ENCODE results near the gene COL6A2.
A peak's percentile ranks its signal among the peaks of the same experiment; 100 is the strongest.

COL6A2 gene

GRCh38 chr21:46144464-46145070 is 46.7 kb downstream of the COL6A2 start:
- no peak for DNase-seq (ENCODE audit: low read depth)

DNA sequence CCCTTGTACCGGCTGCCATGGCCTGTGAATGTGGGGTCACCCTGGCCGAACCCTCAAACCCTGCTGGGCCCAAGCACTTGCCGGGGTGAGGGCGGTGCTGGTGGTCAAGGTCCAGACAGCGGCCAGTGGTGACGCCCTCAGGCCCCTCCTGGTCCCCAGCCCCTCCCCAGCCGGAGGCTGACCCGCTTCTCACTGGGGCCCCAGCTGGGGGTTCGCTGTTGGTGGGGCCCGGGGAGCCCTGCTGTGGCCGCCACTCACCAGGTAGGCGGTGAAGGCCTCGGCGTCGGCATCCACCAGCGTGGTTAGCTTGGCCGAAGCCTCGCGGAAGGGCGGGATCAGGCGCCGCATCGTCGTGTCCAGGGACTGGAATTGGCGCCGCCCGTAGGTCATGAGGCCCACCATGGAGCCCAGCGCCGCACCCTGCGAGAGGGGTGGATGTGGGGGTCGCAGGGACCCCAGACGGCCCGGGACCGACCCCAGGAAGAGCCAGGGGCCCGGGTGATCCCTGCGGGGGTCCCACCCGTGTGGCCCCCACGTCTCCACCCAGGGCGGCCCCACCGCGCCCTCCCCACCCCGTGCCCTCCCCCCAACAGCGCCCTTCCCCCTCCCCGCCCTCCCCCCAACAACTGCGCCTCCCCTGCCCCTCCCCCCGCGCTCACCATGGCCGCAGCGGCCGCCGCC is 47.4 kb downstream of the COL6A2 start:
- no peak for DNase-seq (ENCODE audit: low read depth)

DNA sequence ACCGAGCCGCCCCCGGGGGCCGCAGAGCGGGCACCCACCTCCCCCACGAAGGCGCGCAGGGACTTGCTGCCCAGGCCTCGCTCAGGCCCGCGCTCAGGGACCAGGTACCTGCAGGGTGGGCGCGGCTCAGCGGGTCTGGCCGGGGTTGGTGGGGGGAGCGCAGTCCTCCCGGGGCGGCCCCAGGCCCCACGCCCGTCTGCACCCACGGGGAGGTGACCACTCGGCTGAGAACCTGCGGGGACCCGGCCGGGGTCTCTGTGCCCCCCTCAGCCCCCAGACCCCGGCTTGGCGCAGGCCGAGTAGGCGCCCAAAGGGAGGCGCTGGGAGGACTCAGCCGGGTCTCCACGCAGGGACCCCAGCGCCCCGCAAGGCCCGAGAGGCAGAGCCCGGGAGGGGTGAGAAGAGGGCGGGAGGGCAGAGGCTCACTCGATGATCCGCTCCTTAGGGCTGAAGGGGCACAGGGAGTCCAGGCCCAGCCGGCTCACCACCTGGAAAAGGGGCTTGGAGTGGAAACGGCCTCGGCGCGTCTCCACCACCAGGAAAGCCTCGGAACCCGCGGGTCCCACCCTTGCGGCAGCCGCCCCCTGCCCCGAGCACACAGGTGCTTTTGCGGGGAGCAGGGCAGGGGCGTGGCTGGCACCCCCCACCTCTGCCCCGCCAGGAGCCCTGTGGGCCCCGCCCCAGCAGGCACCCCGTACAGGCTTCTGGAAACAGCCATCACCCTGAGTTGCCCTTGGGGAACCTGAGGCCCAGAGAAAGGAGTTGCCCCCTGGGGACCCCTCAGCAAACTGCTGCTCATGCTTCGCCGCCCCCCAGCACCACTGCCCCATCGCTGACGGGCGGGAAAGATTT is 48.2 kb downstream of the COL6A2 start:
- no peak for DNase-seq (ENCODE audit: low read depth)

- DNase-seq (ENCODE audit: low read depth) = no peak
These were observed 48.9 kb downstream of the COL6A2 start for GRCh38 chr21:46146856-46147255.

DNA sequence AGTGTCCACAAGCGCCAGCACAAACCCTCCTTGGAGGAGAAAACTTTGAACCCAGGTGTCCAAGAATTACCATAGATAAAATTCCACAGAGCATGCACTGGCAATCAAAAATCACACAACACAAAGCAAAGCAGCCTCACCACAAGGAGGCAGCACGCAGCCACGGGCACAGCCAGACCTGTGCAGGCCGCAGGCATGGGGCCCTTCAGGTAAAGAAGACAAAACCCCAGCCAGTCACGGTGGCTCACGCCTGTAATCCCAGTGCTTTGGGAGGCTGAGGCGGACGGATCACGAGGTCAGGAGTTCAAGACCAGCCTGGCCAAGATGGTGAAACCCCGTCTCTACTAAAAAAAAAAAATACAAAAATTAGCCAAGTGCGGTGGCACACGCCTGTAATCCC is 49.5 kb downstream of the COL6A2 start:
- peak; percentile 16 for DNase-seq (ENCODE audit: low read depth)

DNA sequence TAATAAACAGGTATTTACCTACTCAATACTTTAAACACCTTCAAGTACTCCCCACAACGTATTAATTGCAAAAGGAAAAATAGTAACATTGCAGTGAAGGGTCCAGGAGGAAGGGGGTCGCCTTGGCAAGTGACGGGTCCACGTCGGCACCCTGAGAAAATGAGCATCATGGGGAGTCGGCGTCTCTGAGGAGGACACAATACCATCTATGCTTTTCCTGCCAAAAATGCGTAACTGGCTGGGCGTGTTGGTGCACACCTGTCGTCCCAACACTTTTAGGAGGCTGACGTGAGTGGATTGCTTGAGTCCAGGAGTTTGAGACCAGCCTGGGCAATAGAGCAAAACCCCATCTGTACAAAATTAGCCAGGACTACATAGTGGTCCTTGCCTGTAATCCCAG is 50.2 kb downstream of the COL6A2 start:
- DNase-seq (ENCODE audit: low read depth) = no peak

DNA sequence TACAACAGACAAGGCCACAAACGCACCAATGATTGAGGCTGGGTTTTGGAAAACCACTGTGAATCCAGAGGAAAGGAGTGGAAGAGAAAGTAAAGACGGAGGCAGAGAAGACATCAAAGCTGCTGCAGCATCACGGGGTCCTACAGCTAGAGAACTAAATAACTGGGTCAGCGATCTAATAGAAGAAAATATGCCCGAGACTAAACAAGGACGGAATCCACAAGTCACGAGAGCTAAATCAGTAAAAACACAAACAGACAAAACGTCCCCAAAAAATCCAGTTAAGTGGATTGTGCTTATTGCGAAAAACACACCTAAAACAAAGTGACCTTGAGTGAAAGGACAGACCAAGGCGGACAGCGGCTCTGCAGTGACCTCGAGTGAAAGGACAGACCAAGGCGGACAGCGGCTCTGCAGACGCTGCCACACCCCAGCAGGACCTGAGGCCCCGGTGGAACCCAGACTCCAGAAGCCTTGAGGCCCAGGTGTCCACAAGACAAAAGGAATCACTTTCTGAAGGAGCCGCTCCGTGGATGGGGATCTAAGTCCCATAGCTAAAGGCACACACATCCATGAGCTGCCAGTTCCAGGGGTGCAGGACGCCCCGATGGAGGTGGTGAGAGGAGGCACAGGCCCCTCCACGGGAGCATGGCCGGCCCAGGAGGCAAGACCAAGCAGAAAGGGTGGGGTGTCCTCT is 51.4 kb downstream of the COL6A2 start:
- DNase-seq (ENCODE audit: low read depth) = no peak

GRCh38 chr21:46150073-46150472 is 52.2 kb downstream of the COL6A2 start:
- DNase-seq (ENCODE audit: low read depth) = no peak

DNA sequence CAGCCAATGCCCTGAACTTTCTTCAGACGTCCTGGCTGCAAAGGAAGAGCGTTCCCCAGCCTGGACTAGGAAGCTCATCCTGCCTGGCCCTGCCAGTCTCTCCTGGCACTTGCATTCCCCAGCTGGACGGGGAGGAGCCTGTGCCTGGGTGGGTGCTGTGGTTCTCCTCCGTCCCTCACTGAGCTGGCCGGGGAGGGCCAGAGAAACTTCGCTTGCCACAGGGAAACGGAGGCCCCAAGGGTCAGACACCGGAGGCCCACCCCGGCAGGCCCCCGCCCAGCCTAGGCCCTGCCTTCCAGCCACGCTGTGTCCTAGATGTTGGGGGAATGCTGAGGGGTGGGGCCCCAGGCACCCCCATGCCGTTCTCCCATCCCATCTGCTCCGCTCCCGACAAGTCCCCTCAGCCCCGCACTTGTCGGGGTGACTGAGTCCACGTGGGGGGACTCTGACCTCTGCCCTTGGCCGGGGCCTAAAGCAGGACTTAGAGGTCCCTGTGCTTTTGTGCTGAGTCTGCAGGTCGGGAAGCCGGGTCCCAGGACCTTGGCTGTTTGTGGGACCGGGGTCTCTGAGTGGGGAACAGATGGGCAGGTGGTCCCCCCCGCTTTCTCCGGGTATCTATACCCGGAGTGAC is 52.7 kb downstream of the COL6A2 start:
- DNase-seq (ENCODE audit: low read depth) = no peak

DNA sequence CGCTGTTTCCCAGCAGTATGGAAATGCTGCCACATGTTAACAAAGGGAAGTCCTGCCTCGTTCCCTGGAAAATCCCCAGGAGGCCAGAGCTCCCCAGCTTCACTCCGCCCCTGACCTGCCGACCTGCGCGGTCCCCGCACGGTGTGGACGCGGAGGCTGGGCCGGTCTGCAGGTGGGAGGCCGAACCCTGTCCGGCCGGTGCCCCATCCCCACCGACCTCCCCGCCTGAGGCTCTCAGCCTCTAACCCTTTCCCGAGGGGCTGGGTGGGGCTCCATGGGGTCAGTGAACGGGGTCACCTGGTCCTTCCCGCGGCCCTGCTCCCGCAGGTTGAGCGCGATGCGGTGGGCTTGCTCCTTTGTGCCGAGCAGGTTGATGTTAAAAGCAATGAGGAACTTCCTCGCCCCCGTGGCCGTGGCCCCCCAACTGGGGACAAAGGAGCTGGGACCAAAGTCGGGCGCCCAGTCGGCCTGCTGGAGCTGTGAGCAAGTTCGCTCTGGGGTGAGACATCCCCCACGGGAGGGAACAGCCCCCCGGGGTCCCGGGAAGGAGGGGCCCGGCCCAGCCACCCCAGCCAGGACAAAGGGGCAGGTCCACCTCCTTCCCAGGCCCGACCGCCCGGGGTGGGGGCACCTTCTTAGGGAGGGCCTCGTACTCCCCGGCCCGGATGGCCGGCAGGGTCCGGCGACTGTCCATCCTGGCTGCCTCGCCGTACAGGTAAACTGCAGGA is 53.5 kb downstream of the COL6A2 start:
- DNase-seq (ENCODE audit: low read depth) = no peak

DNA sequence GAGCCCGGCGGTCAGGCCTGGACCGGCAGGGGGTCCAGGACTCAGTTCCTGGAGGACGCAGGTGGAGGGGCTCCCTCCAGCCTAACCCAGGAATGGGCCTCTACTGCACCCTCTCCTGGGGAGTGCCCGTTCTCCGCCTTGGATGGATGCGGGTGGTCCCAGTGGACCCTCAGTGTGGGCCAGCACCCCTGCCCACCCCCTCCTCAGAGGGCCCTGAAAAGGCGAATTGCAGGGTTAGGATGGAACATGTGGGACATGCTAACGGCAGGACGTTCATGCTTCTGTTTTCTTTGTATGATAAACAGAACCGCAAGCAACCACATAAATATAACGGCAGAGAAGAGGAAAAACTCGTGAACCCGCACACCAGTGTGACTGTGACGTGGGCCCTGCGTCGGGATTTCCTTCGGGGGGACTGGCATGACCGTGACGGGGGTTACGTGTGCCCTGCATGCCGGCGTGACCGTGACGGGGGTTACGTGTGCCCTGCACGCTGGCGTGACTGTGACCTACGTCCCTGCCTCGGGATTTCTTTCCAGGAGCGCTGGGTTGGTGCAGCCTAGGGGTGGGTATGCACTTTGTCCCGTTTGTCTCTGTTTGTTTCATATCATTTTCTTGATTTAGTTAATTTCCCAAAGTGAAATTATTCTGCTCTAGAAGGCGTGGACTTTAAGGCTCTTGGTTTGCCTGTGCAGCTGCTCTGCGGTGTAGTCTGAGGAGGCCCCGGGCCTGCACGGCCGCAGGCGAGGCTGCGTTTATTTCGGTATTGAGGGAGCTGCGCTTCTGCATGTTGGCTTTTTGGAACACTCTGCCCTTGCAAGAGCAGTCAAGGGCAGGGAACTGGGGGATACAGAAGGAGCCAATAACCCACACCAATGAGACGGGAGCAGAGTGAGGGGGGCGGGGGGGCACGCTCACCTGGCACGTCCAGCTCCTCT is 54.3 kb downstream of the COL6A2 start:
- DNase-seq (ENCODE audit: low read depth) = no peak

GRCh38 chr21:46152927-46153246 is 55.0 kb downstream of the COL6A2 start:
- DNase-seq (ENCODE audit: low read depth) = no peak

GRCh38 chr21:46153247-46154154 is 55.6 kb downstream of the COL6A2 start:
- DNase-seq (ENCODE audit: low read depth) = peak; percentile 24

GRCh38 chr21:46154155-46154954 is 56.4 kb downstream of the COL6A2 start:
- no peak for DNase-seq (ENCODE audit: low read depth)

DNA sequence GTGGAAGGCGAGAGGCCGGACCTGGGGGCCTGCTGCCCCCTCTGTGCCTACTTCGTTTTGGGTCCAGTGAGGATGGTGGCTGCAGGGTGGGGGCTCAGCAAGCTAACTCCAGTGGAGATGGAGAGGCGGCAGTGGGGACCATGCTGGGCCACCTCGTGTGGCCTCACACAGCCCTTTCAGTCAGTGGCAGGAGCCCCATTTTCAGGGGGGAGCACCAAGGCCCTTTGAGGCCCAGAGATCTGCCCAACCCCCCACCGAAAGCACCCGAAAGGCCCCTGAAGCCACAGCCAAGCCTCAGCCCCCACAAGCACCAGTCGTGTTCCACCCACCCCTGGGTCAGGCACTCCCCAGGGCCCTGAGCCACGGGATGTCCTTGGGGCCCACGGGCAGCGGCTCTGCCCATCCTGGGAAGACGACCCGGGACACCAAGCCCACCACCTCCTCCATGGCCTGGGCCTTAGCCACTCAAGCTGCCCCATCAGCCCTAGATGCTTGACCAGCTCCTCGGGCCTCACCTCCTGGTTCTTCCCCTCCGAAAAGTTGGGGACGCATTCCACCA is 57.1 kb downstream of the COL6A2 start:
- no peak for DNase-seq (ENCODE audit: low read depth)

- no peak for DNase-seq (ENCODE audit: low read depth)
These were observed 57.8 kb downstream of the COL6A2 start, which contains the start of gene FTCD for GRCh38 chr21:46155514-46156377. Gene FTCD (minus strand): TSS chr21:46155579. CDS start chr21:46155523, 56 bp downstream.

GRCh38 chr21:46156378-46156645 is 58.4 kb downstream of the COL6A2 start:
- no peak for DNase-seq (ENCODE audit: low read depth)

All from stimulated activated CD8-positive, alpha-beta memory T cell treated with anti-CD3 and anti-CD28 coated beads, Interleukin-15, amount 100 ng/mL, for 1 hour (primary cell).